ENCODE measurements around the gene FOLH1.
"Not testable (repeated sequence)": the region's sequence is repeated elsewhere in the genome, so short reads cannot be mapped to it uniquely, and the experiment has no call there.

Gene FOLH1

DNA sequence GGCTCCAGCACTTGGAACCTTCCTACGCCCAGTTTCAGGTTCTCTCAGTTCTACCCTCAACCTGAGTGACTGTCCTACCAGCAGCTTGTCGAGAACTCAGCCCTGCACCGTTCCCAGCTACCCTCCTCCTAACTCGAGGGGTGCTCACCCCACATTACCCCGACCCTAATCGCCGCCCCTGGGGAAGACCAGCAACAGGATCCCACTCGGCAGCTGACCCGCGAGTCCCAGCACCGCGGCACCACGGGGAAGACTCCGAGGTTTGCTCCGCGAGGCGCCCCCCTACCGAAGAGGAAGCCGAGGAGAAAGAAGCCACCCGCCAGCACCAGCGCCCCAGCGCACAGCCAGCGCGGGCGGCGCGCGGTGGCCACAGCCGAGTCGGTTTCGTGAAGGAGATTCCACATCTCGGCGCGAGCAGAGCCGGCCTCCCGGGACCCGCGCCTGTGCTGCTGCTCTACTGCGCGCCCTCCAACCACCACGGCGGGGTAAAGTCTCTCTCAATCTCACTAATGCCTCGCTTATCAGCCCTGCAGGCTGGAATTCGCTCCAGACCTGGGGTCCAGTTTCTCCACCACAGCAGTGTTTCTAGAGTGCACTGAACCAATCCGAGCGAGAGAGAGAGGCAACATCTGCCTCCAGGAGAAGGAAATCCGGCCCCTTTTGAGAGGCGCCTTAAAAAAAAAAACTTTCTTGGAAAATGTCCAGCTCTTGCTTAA lies at the start of gene FOLH1:
Gene FOLH1 (minus strand): TSS at position 597 of the 716 bp plus-strand sequence. CDS start 193 bp downstream, at position 404.
- peak; percentile 40 for DNase-seq

DNA sequence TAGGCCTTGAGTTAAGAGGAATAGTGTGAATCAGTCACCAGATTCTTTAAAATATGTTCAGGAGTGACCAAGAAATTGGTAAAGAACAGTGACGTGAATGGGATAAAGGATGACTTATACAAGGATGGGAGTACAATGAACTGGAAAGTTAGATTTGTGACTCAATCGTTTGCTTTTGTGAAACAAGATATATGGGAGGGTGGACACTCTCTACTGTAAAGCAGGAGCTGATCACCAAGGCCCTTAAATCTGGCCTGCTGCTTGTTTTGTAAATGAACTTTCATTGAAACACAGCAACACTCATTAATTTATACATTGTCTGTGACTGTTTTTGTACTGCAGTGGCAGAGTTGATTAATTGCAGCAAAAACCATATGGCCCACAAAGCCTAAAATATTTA lies 46.7 kb upstream of the FOLH1 start:
- not testable (repeated sequence) for DNase-seq

DNA sequence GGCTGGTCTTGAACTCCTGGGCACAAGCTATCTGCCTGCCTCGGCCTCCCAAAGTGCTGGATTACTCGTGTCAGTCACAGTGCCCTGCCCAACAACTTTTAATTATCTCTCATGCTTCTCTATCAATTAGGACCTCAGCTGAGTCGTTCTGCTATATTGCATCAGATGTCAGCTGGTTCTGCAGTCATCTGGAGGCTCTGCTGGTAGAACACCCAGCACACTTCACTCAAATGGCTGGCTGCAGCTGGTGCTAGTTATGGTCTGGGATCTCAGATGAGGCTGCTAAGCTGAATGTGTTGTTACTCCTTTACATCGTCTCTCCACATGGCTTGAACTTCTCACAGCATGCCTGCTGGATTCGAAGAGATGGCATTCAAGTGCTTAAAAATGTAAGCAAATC lies 42.8 kb upstream of the FOLH1 start:
- DNase-seq, result not testable (repeated sequence)

DNA sequence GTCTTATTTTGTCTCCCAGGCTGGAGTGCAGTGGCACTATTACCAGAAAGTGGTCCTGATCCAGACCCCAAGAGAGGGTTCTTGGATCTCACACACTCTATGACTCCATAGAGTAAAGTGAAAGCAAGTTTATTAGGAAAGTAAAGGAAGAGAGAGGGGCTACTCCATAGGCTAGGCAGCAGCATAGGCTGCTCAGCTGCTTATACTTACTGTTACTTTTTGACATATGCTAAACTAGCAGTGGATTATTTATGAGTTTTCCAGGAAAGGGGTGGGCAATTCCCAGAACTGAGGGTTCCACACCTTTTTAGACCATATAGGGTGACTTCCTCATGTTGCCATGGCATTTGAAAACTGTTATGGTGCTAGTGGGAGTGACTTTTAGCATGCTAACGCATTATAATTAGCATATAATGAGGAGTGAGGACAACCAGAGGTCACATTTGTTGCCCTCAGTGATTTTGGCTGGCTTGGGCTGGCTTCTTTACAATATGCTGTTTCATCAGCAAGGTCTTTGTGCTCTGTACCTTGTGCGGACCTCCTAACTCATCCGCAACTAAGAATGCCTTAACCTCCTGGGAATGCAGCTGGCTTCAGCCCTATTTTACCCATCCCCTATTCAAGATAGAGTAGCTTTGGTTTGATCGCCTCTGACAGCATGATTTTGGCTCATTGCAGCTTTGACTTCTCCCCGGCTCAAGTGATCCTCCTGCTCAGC lies 42.2 kb upstream of the FOLH1 start:
- not testable (repeated sequence) for DNase-seq

DNA sequence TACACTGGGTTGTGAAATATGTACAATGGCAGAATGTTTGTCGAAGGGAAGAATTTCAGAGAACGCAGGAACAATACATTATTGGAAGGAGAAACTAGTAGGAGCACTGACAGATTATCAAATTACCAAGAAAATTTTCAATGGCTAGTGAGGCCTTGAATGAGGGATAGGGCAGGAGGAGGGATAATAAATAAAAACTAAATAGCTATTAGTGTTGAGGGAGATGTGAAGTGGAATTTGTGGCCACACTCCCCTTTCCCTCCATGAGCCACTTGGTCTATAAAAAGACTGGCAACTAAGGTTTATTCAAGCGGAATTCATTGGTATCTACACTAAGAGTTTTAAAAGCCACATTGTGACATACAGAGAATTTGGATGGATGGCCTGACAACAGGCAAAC lies 41.0 kb upstream of the FOLH1 start:
- not testable (repeated sequence) for DNase-seq

DNA sequence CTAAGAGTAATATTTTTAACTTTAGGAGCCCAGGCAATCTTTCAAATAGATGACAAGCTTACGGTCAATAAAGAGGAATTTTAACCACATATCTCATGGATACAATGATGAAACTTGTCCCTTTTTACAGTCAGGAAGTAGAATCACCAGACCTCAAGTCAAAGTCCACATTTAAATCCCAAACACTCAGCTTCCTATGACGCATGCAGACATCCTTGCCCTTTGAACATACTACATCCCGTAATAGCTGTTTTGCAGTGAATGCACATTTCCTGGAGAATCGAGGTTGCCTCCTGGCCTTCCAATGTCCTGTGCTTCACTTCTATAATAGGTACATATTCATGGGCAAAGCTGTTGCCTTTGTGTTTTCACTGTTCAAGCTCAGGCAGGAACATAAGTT lies 25.3 kb upstream of the FOLH1 start:
- DNase-seq, result not testable (repeated sequence)

DNA sequence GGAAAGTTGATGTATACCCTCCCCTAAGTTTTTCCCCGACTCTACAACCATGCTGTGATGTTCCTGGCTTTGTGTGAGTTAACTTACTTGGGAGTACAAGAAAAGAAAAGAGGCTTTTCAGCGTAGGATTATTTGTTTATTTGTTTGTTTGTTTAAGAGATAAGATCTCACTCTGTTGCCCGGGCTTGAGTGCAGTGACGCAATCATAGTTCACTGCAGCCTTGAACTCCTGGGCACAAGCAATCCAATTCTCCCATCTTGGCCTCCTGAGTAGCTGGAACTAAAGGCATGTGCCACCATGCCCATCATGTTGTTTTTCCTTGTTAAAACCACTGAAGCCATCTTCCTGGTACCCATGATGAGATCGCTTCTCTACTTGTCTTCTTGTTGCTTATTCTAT lies 24.6 kb upstream of the FOLH1 start:
- DNase-seq, result not testable (repeated sequence)

DNA sequence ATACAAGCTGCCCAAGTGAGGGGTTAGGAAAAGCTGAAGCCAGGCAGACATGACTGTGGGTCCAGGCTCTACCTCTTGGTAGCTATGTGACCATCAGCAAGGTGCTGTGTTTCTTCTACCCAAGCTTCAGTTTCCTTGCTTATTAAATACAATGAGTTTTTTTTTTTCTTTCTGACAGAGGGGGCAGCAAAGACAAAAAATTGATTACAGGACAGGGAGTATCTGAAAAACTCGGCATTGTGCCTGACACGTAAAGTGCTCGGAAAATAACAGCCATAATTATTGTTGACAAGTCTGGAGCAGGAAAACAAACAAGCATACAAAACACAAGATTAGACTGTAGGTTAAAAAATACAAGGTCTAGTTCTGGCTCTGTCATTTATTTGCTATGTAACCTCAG lies 23.3 kb upstream of the FOLH1 start:
- DNase-seq, result not testable (repeated sequence)

DNA sequence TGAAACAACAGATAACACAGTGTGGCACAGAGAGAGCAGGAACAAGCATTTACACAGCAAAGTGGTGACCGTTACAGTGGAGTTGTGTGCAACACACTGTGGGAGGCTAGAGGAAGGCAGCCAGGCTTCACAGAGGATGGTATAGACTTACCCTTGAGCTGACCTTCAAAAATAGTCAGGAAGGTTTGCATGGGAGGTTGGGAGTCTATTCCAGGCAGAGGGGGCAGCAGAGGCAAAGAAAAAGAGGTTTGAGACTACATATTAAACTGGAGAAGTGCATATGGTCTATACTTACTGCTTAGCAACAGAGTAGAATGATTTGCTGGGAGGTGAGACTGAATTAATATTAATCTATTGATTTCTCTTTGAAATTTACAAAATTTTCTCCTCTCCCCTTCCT lies 22.1 kb upstream of the FOLH1 start:
- not testable (repeated sequence) for DNase-seq

DNA sequence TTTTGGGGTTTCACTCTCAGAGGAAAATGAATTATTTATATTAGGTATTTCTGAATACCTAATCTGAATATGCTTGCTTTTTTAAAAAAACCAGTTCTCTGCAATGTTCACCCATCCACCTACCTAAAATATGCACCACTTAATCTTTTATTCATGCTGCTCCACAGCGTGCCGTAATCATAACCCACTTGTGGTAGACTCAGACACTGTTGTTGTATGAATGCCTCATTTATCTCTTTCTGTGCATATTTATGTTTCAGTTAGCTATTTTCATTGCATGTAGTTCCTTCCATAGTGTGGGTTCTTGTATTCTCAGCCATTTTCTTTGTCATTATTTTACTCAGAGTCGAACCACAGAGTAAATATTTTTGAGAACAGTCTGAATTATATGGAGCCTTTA lies 21.6 kb upstream of the FOLH1 start:
- not testable (repeated sequence) for DNase-seq

DNA sequence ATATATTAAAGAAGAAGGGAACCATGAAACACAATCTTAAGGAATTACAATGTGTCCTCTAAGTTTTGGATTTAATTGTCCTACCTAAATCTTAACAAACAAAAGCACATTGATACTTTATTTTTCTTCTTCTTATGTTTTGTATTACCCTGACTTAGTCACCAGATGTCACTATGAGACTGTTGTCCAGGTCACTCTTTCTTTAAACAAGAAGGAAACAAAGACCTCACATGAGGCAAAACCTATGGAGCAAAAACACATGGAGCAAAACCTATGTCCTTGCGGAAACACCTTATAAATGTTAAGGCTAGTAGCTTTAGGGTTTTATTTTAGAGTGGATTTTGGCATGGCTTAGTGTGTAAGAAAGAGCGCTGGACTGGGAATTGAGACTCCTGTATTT lies 20.7 kb upstream of the FOLH1 start:
- DNase-seq, result not testable (repeated sequence)

DNA sequence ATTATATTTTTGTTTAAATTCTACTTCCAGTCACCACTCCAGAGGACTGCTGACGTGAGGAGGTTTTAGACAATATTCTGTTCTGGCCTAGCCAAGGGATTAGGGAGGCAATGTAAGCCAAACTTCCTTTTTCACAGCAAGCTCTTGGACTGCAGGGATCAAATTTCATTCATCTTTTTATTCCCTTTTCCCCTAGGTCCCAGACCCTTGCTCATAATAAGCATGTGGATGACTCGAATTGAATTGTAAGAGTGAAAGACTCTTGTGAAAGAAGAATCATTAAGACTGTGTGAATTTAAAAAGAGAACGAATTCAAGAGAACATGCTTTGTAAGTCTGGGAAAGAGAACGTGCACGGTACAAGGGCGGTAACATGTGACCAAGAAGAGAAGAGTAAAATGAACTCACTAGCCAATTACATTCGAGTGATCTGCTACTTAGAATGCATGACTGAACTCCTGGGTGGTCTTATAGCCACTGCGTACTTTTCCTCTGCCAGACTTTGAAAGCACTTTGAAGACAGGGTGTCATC lies 16.9 kb upstream of the FOLH1 start:
- not testable (repeated sequence) for DNase-seq

DNA sequence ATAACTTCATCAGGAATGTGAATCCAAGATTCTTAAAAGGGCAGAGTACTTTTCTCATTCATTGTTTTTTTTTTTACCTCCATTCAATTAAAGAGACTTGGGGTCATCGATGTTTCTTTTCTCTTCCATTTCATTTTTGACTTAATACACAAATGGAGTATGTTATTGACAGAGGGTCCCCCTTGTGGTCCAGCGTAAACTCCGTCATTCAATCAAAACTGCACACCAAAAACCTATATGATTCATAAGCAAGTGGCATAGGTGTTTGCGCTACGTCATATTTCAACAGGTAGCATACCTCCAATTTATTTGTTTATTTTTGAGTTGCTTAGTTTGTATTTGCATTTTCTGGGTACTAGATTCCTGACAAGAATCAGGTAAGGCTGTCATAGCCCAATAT lies 12.7 kb upstream of the FOLH1 start:
- no peak for DNase-seq

DNA sequence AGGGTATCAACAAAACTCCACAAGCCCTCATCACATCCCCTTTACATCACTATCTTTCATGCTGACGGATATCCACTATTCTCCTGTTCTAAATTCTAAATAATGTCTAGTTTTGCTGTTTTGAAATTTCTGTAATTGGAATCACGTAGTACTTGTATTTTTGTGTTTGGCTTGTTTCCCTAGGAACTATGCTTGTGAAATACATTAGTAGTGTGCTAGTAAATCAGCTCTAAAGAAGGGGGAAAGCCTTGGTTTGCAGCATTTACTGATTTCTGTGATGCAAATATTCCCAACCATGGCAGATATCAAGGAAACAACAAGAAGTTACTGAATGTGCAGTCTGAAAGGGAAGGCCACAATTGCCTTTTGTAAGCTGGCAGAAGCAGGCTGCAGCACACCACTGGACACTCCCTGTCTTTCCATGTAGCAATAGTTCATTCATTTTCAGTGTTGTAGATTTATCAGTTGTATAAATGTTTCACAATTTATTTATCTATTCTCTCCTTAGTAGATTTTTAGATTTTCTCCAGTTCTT lies 4.7 kb upstream of the FOLH1 start:
- DNase-seq, result no peak

DNA sequence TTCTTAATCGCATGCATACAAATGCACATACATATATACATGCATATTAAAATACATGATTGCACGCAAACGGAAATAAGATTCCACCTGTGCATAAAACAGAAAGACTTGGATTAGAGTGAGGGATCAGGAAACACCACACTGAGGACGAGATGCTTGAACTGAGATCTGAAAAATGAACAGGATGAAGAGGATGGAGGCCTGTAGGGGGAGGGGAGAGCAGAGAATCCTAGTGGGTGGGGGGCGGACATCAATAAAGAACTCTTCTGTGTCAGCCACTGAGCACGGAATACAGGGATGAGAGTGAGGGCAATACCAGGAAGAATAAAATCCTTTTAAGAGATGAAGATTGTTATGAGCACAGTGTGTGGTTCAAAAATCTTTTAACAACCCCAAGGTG lies 1.4 kb downstream of the FOLH1 start:
- not testable (repeated sequence) for DNase-seq

DNA sequence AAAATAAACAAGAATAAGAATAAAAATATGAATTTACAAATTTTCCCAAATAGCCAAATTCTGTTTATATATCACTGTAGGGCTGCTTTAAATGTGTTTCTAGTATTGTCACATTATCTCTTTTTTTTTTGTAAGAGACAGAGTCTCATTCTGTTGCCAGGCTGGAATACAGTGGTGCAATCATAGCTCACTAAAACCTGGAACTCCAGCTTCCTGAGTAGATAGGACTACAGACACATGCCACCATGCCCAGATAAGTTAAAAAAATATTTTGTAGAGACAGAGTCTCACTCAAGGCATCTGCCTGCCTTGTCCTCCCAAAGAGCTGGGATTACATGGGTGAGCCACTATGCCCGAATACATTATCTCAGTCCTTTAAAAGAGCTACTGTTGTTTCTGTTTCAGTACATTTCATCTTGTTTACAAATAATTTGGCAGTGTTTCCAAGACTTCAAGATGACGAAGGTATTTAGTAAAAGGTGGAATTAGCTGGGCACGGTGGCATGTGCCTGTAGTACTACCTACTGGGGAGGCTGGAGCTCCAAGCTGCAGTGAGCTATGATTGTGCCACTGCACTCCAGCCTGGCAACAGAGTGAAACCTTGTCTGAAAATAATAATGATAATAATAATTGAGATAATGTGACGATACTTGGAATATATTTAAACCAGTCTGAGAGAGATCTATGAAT lies 6.0 kb downstream of the FOLH1 start:
- DNase-seq, result no peak

DNA sequence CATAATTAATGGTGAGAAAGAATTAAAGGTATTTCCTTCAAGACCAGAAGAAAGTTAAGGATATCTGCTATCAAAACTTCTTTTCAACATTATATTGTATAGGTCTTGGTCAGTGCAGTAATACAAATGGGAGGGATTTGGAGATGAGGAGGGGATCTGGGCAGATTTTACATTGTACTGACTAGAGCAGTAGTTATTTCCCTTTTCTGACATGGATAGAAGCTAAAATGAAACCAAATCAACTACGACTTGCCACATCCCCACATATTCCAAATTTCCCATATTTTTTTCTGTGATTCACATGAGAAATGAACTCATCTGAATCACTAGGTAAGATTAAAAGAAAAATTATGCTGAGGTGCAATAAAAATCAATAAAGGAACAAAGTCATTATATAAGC lies 11.6 kb downstream of the FOLH1 start:
- peak; percentile 23 for DNase-seq

DNA sequence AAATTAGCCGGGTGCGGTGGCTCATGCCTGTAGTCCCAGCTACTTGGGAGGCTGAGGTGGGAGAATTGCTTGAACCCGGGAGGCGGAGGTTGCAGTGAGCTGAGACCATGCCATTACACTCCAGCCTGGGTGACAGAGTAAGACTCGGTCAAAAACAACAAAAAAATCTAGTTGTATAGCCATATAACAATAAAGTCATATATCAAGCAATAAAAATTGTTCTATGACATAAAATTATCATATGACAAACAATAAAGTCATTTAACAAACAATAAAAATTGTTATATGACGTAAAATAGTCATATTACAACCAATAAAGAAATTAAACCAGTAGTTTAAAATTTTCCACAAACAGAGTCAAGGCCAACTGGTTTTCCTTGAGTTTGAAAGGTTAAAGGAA lies 12.4 kb downstream of the FOLH1 start:
- not testable (repeated sequence) for DNase-seq

DNA sequence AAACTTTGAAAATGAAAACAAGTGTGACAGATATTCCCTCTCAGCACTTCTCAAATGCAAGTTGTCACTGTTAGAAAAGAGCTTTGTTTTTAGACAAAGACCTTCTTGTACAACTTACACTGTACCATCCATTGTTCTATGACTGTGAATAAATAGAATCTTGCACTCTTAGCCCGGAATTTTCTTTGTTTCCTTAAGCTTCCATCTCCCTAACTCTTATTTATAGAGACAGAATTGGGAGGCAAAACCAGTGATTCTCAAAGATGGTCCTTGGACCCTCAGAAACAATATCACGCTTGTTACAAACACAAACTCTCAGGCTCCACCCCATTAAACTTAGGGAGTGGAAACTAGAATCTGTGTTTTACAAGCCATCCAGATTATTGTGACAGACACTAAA lies 18.1 kb downstream of the FOLH1 start:
- DNase-seq, result not testable (repeated sequence)

DNA sequence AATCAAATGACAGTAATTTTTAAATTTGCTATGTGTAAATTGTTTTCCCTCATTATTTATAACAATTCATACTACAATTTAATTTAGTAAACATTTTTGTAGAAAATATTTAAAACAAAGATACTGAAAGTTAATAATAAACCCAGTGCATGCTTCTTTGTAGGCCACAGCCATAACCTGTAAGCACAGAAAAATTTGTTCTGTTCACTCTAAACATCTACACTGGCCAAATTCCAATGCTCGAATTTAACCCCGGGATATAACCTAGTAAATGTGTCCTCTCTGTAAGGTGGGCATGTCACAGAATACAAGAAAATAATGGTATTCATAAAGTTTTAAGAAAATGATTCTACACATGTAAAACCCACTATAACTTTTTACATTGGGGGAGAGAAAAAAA lies 22.2 kb downstream of the FOLH1 start:
- not testable (repeated sequence) for DNase-seq

DNA sequence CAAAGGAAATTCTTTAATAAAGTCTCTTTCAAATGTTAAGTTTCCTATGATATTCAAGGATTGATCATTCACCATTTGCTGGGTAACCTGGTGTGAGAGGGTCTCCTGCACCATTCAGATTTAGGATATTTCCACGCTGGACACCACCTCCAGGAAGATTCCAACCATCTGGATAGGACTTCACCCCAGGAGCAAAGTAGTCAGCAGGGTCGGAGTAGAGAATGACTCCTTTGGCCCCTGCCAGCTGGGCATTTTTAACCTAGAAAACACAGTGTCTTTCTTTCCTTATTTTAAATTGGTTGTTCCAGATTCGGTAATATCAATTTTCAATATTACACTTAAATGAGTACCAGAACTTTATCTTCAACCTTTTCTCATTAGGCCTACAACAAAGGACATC lies 22.8 kb downstream of the FOLH1 start:
- DNase-seq, result not testable (repeated sequence)

DNA sequence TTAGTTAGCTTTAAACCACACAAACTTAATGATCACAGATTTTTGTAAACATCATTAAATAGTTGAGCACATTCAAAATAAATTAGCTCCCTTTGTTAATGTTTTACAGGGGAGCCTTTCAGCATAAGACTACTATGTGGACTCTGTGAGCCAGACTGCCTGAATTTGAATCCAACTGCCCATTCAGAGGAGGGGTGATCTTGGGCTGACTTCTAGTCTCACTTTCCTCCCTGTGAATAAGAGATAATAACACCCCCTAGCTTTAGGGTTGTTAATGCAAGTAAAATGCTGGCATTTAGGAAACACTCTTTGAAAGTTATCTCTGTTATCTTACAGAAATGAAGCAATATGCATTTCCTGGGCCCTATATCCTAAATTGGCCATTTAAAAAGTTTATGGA lies 23.6 kb downstream of the FOLH1 start:
- DNase-seq, result not testable (repeated sequence)

DNA sequence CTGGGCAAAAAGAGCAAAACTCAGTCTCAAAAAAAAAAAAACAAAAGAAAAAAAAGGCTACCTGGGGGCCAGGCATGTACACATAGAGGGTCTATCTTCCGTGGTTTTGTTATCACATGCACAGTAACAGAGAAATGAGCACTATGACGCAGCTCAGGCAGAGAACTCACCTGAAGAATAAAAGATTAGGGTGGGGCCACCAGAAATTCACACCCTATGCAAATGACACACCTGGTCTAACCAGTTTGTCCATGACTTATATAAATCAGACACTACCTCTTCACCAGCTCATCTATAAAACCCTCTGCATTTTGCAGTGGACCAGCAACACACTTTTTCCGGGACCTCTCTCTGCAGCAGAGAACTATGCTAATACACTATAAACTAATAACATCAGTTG lies 30.5 kb downstream of the FOLH1 start:
- not testable (repeated sequence) for DNase-seq
